HG03457 (cell line): ENCODE data around the gene CCR7.

ENCODE experiments used
- ATAC-seq: cut with Tn5 transposase; IDR thresholded peaks from one replicate; pipeline ENCODE4 v1.9.1; 2021; ENCODE audit warnings: moderate number of reproducible peaks; ENCODE audit not compliant: unreplicated experiment

The CCR7 gene

GRCh38 chr17:40538936-40539705 lies 26.2 kb downstream of the CCR7 start:
- no peak for ATAC-seq

GRCh38 chr17:40538019-40538935 lies 27.0 kb downstream of the CCR7 start:
- ATAC-seq: no peak

- ATAC-seq: no peak
Measured at GRCh38 chr17:40536295-40537171, 28.7 kb downstream of the CCR7 start.

- ATAC-seq: no peak
Measured at GRCh38 chr17:40535924-40536294, 29.4 kb downstream of the CCR7 start.

- ATAC-seq: no peak
Measured at GRCh38 chr17:40535438-40535837, 29.8 kb downstream of the CCR7 start.

- ATAC-seq: no peak
Measured at GRCh38 chr17:40534371-40535189, 30.7 kb downstream of the CCR7 start.

GRCh38 chr17:40533896-40534295 lies 31.4 kb downstream of the CCR7 start:
- ATAC-seq: no peak

GRCh38 chr17:40532520-40533253 lies 32.6 kb downstream of the CCR7 start:
- ATAC-seq: no peak

GRCh38 chr17:40531051-40531991 lies 34.0 kb downstream of the CCR7 start:
- no peak for ATAC-seq

- no peak for ATAC-seq
Measured at GRCh38 chr17:40530531-40530994, 34.7 kb downstream of the CCR7 start.

- ATAC-seq: no peak
Measured at GRCh38 chr17:40529991-40530390, 35.3 kb downstream of the CCR7 start.

GRCh38 chr17:40528692-40529417 lies 36.4 kb downstream of the CCR7 start:
- ATAC-seq: no peak

GRCh38 chr17:40526668-40527067 lies 38.6 kb downstream of the CCR7 start:
- no peak for ATAC-seq

- ATAC-seq: no peak
Measured at GRCh38 chr17:40525294-40525693, 40.0 kb downstream of the CCR7 start.

GRCh38 chr17:40524243-40524965 lies 40.9 kb downstream of the CCR7 start:
- ATAC-seq: no peak

GRCh38 chr17:40522961-40523310 lies 42.3 kb downstream of the CCR7 start:
- no peak for ATAC-seq
